ENCODE results near the gene ZBTB44. TPM values are rescaled to one million over a fixed set of nuclear protein-coding genes. Genes with fewer than 3 reads are reported as not detected.
A peak's percentile ranks its signal among the peaks of the same experiment; 100 is the strongest.

Gene ZBTB44
- total RNA-seq, 1 donor from 2014 or later, result 55.1 TPM

- no peak for DNase-seq (ENCODE audit: low spot score)
Measured at GRCh38 chr11:130215531-130216220, 99.0 kb downstream of the ZBTB44 start.

GRCh38 chr11:130214861-130215530 is 99.7 kb downstream of the ZBTB44 start:
- DNase-seq (ENCODE audit: low spot score), result no peak

GRCh38 chr11:130213979-130214281 is 100.8 kb downstream of the ZBTB44 start:
- DNase-seq (ENCODE audit: low spot score), result no peak

GRCh38 chr11:130213143-130213978 is 101.4 kb downstream of the ZBTB44 start:
- peak; percentile 50 for DNase-seq (ENCODE audit: low spot score)

- DNase-seq (ENCODE audit: low spot score), result peak; percentile 10
Measured at GRCh38 chr11:130212431-130212961, 102.2 kb downstream of the ZBTB44 start.

GRCh38 chr11:130211781-130212401 is 102.8 kb downstream of the ZBTB44 start:
- no peak for DNase-seq (ENCODE audit: low spot score)

- no peak for DNase-seq (ENCODE audit: low spot score)
Measured at GRCh38 chr11:130211144-130211543, 103.6 kb downstream of the ZBTB44 start.

- no peak for DNase-seq (ENCODE audit: low spot score)
Measured at GRCh38 chr11:130209954-130210854, 104.5 kb downstream of the ZBTB44 start.

- DNase-seq (ENCODE audit: low spot score), result no peak
Measured at GRCh38 chr11:130209128-130209932, 105.4 kb downstream of the ZBTB44 start.

GRCh38 chr11:130208241-130209127 is 106.2 kb downstream of the ZBTB44 start:
- DNase-seq (ENCODE audit: low spot score), result no peak

GRCh38 chr11:130206141-130206540 is 108.6 kb downstream of the ZBTB44 start:
- no peak for DNase-seq (ENCODE audit: low spot score)

- no peak for DNase-seq (ENCODE audit: low spot score)
Measured at GRCh38 chr11:130204703-130205095, 110.0 kb downstream of the ZBTB44 start.

- DNase-seq (ENCODE audit: low spot score), result no peak
Measured at GRCh38 chr11:130203766-130204702, 110.7 kb downstream of the ZBTB44 start.

- no peak for DNase-seq (ENCODE audit: low spot score)
Measured at GRCh38 chr11:130202818-130203689, 111.7 kb downstream of the ZBTB44 start.

GRCh38 chr11:130202009-130202817 is 112.5 kb downstream of the ZBTB44 start:
- no peak for DNase-seq (ENCODE audit: low spot score)

GRCh38 chr11:130201026-130201425 is 113.7 kb downstream of the ZBTB44 start:
- DNase-seq (ENCODE audit: low spot score), result no peak

Data from umbilical cord (tissue), 2 donors.